K562 (cell line): ENCODE measurements around the gene ACAP2. TPM values are rescaled to one million over a fixed set of nuclear protein-coding genes. Genes with fewer than 3 reads are reported as not detected.
A peak's percentile ranks its signal among the peaks of the same experiment; 100 is the strongest.

Experiments
- ATAC-seq: fragments of 200-7000 bp; cut with Tn5 transposase; 3 replicates; pipeline ENCODE4 v1.9.1; 2020; ENCODE audit warnings: moderate library complexity
- BruUV-seq: library from RNA; stranded (reverse); fragments of 400-500 nt; replicated peaks from 2 replicates; lab custom pipeline; 2021; lab: Mats Ljungman, UMichigan
- CTCF ChIA-PET: fragments of 300-600 bp; formaldehyde crosslinking; extraction: SDS; loops from one replicate; lab custom pipeline; 2021; ENCODE audit warnings: low intra/inter-chr PET ratio; lab: Yijun Ruan, JAX
- POLR2A ChIA-PET: fragments of 300-600, 350-650 bp; sonication (Branson Sonifier 250); formaldehyde crosslinking; extraction: SDS; loops from one replicate; lab custom pipeline; 2021; ENCODE audit warnings: antibody characterized with exemption, inconsistent platforms; lab: Yijun Ruan, JAX
- DNase-seq, 4 experiments: peaks; one replicate each; pipeline versions ENCODE4 v3.0.0 to v3.0.0-alpha.2; 2011 to 2018; ENCODE audit warnings: low spot score in 3 of 4, mixed read lengths in 3 of 4; ENCODE audit errors: extremely low read depth in 1 of 4
- FAIRE-seq: peaks from 2 replicates; lab custom pipeline; 2011; peaks lifted over from hg19 to GRCh38; lab: Jason Lieb, UNC
- H2AFZ ChIP-seq: 2 replicates; pipeline ENCODE4 v1.6.0; 2011; ENCODE audit warnings: low read depth, low read length, control low read depth, inconsistent platforms
- H3K27ac ChIP-seq: fragments of 200-600 bp; 3 replicates; pipeline ENCODE4 v1.8.0; 2011; ENCODE audit warnings: low read depth, mild to moderate bottlenecking, control low read depth, inconsistent platforms, low read length, moderate library complexity, mixed read lengths; ENCODE audit errors: extremely low read depth
- H3K27me3 ChIP-seq, 2 experiments: fragments of 300-600 bp in 1 of 2; 2 replicates in 1 of 2; 3 replicates in 1 of 2; pipeline versions ENCODE4 v1.6.0 to v1.8.0; 2011; ENCODE audit warnings: inconsistent platforms in 2 of 2, low read length in 2 of 2, mild to moderate bottlenecking in 1 of 2, mixed read lengths in 1 of 2, moderate library complexity in 1 of 2; ENCODE audit not compliant: control insufficient read depth in 2 of 2, insufficient read depth in 2 of 2
- H3K36me3 ChIP-seq: fragments of 300-600 bp; 3 replicates; pipeline ENCODE4 v1.8.0; 2011; ENCODE audit warnings: mild to moderate bottlenecking, low read length, inconsistent platforms; ENCODE audit not compliant: control insufficient read depth, insufficient read depth
- H3K4me1 ChIP-seq, 2 experiments: fragments of 200-600 bp in 1 of 2; replicated peaks in 1 of 2; 2 replicates in 1 of 2; 3 replicates in 1 of 2; pipeline versions ENCODE4 v1.5.1 to v1.8.0; 2011; ENCODE audit warnings: inconsistent platforms in 2 of 2, low read length in 2 of 2, mild to moderate bottlenecking in 1 of 2, mixed read lengths in 1 of 2, moderate library complexity in 1 of 2; ENCODE audit not compliant: control insufficient read depth in 2 of 2, insufficient read depth in 2 of 2
- H3K4me2 ChIP-seq: 2 replicates; pipeline ENCODE4 v1.6.1; 2011; ENCODE audit warnings: low read length, control low read depth, inconsistent platforms, mixed read lengths; ENCODE audit not compliant: insufficient read depth
- H3K4me3 ChIP-seq: fragments of 200-600 bp; sonication (generic), shearing (Covaris generic); 2 replicates; pipeline ENCODE4 v1.5.1; 2016; ENCODE audit warnings: control low read depth, inconsistent platforms
- H3K79me2 ChIP-seq: fragments of 200-600 bp; 3 replicates; pipeline ENCODE4 v1.8.0; 2011; ENCODE audit warnings: low read length, inconsistent platforms; ENCODE audit not compliant: control insufficient read depth, insufficient read depth
- H3K9ac ChIP-seq, 2 experiments: 2 replicates each; pipeline versions ENCODE4 v1.6.0 to v1.6.1; 2011; ENCODE audit warnings: low read depth in 2 of 2, low read length in 2 of 2, control low read depth in 1 of 2, inconsistent platforms in 1 of 2, mild to moderate bottlenecking in 1 of 2, mixed read lengths in 1 of 2; ENCODE audit not compliant: insufficient read depth in 1 of 2
- H3K9me1 ChIP-seq: one replicate; pipeline ENCODE4 v1.6.0; 2011; ENCODE audit warnings: inconsistent platforms, mild to moderate bottlenecking, low read length, moderate library complexity; ENCODE audit not compliant: control insufficient read depth, insufficient read depth
- H3K9me3 ChIP-seq: replicated peaks from 2 replicates; pipeline ENCODE4 v1.5.1; 2011; ENCODE audit warnings: low read depth, low read length, inconsistent platforms; ENCODE audit not compliant: control insufficient read depth, insufficient read depth
- H4K20me1 ChIP-seq: replicated peaks from 2 replicates; pipeline ENCODE4 v1.6.1; 2011; ENCODE audit warnings: low read length, inconsistent platforms, mixed read lengths; ENCODE audit not compliant: control insufficient read depth, insufficient read depth
- MAFF ChIP-seq: IDR thresholded peaks from 2 replicates; pipeline ENCODE4 v1.6.1; 2012; ENCODE audit warnings: low read length, improper control_type of control experiment
- MAFG ChIP-seq: fragments of 450-650 bp; conservative IDR thresholded peaks from 2 replicates; pipeline ENCODE4 v1.6.1; 2016; ENCODE audit warnings: missing genetic modification characterization, missing compliant biosample characterization
- MAFK ChIP-seq: IDR thresholded peaks from 2 replicates; pipeline ENCODE4 v1.6.1; 2011; ENCODE audit warnings: low read length, improper control_type of control experiment
- NCOA2 ChIP-seq, 2 experiments: fragments of 450-650 bp; IDR thresholded peaks; 2 replicates each; pipeline ENCODE4 v1.6.1; 2018; ENCODE audit warnings: mild to moderate bottlenecking in 2 of 2, moderate library complexity in 1 of 2; ENCODE audit not compliant: partially characterized antibody in 2 of 2
- NCOA6 ChIP-seq: fragments of 450-650 bp; IDR thresholded peaks from 2 replicates; pipeline ENCODE4 v1.6.1; 2017; ENCODE audit warnings: mild to moderate bottlenecking
- SRF ChIP-seq, 2 experiments: fragments of 250-450, 450-650 bp in 1 of 2; sonication (Bioruptor Pico) in 1 of 2; sonication (generic) in 1 of 2; formaldehyde crosslinking; IDR thresholded peaks; 2 replicates each; pipeline versions ENCODE4 v1.5.0 to v1.5.1; 2020 to 2022; ENCODE audit warnings: mild to moderate bottlenecking in 1 of 2, missing genetic modification reagents in 1 of 2
- ZKSCAN1 ChIP-seq: fragments of 150-350 bp; IDR thresholded peaks from 2 replicates; pipeline ENCODE4 v1.6.1; 2016; ENCODE audit warnings: low read depth, low read length
- ZNF316 ChIP-seq: fragments of 450-650 bp; IDR thresholded peaks from 2 replicates; pipeline ENCODE4 v1.6.1; 2016
- ZNF589 ChIP-seq: fragments of 200-800 bp; sonication (Bioruptor generic); IDR thresholded peaks from 2 replicates; pipeline ENCODE4 v1.6.1; 2016; ENCODE audit warnings: low read depth, missing genetic modification characterization, missing compliant biosample characterization
- ZNF778 ChIP-seq: fragments of 450-650 bp; formaldehyde crosslinking; IDR thresholded peaks from 2 replicates; pipeline ENCODE4 v1.4.0; 2020; ENCODE audit warnings: mild to moderate bottlenecking, moderate library complexity
- WGBS: fragments of 100-300 bp; shearing (Covaris generic); methylation state at CpG from one replicate; pipeline ENCODE4 v1.1.6; 2016; ENCODE audit warnings: low coverage, mixed read lengths; ENCODE audit not compliant: insufficient coverage; ENCODE audit errors: missing lambda C conversion rate; 5-methylcytosine and 5-hydroxymethylcytosine counted together
- in situ Hi-C: fragments of 300-500 bp; cut with MboI; formaldehyde crosslinking; loops from 4 replicates; pipeline ENCODE4 v1.15.0; 2018; ENCODE audit warnings: inconsistent platforms, mixed read lengths
- intact Hi-C: fragments of 100-400 bp; cut with micrococcal nuclease; formaldehyde crosslinking; loops from 2 replicates; pipeline ENCODE4 v1.14.2; 2022
- polyA plus RNA-seq, 8 experiments: library from polyadenylated mRNA; depleted of rRNA in 4 of 8; stranded (reverse) in 5 of 8; unstranded in 3 of 8; fragments of >200 nt; fragmentation: Nextera tagmentation in 2 of 8; fragmentation: Illumina TruSeq in 1 of 8; extraction: Ambion mirVana in 2 of 8; extraction: Trizol in 1 of 8; gene quantifications; 2 replicates each; pipeline versions ENCODE4 v1.2.1 to v1.2.3, GENCODE V29; 2011 to 2014; ENCODE audit warnings: inconsistent platforms in 1 of 8, missing spikeins in 1 of 8
- total RNA-seq, 7 experiments: library from RNA; depleted of rRNA in 6 of 7; stranded (reverse); fragments of >200 nt in 6 of 7; fragmentation: Illumina TruSeq in 2 of 7; extraction: Trizol in 2 of 7; gene quantifications; 2 replicates each; pipeline versions ENCODE4 v1.2.1 to v1.2.3, GENCODE V29; 2011 to 2021; ENCODE audit warnings: low replicate concordance in 1 of 7
- TF ChIP-seq, protein P1 (sequence below): fragments of 200-800 bp; sonication (Bioruptor generic); IDR thresholded peaks from 2 replicates; pipeline ENCODE4 v1.6.1; 2017; ENCODE audit warnings: missing genetic modification characterization, missing compliant biosample characterization
- TF ChIP-seq, protein P2 (sequence below): fragments of 450-650 bp; IDR thresholded peaks from 2 replicates; pipeline ENCODE4 v1.6.1; 2016; ENCODE audit warnings: borderline replicate concordance
- TF ChIP-seq, protein P3 (sequence below): fragments of 250-450 bp; sonication (Bioruptor Pico); IDR thresholded peaks from 2 replicates; pipeline ENCODE4 v1.5.1; 2021; ENCODE audit warnings: mild to moderate bottlenecking
- TF ChIP-seq, protein P4 (sequence below): fragments of 250-450 bp; sonication (Bioruptor Pico); IDR thresholded peaks from 2 replicates; pipeline ENCODE4 v1.5.0; 2021

Gene ACAP2
- total and polyA plus RNA-seq, 9 of the 15 experiments (the other 6 are each of a cell fraction or from before 2014, with no cell fraction given) = 10.6 to 52.7 (median 34.4) TPM

DNA sequence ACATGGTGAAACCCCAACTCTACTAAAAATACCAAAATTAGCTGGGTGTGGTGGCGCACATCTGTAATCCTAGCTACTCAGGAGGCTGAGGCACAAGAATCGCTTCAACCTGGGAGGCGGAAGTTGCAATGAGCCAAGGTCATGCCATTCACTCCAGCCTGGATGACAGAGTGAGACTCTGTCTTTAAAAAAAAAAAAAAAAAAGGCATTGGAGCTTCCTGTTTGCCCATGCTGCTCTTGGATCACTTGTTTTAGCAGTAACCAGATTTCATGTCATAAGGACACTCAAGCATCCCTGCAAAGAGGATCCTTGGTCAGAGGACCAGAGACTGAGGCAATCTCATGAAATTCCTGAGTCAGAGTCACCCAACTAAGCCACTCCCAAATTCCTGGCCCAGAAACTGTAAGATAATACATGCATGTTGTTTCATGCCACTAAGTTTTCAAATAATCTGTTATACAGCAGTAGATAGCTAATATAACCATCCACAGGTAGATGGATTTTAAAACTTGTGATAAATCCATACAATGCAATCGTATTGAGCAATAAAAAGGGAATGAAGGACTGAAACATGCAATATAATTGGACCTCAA lies 89.8 kb downstream of the ACAP2 start (continued):
- TF ChIP-seq, protein P1, sequence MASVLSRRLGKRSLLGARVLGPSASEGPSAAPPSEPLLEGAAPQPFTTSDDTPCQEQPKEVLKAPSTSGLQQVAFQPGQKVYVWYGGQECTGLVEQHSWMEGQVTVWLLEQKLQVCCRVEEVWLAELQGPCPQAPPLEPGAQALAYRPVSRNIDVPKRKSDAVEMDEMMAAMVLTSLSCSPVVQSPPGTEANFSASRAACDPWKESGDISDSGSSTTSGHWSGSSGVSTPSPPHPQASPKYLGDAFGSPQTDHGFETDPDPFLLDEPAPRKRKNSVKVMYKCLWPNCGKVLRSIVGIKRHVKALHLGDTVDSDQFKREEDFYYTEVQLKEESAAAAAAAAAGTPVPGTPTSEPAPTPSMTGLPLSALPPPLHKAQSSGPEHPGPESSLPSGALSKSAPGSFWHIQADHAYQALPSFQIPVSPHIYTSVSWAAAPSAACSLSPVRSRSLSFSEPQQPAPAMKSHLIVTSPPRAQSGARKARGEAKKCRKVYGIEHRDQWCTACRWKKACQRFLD (CRISPR knock-in tag) = peak; percentile 69; the same call in 1 of the 2 replicates
- no peak for TF ChIP-seq ZKSCAN1
- TF ChIP-seq, protein P2, sequence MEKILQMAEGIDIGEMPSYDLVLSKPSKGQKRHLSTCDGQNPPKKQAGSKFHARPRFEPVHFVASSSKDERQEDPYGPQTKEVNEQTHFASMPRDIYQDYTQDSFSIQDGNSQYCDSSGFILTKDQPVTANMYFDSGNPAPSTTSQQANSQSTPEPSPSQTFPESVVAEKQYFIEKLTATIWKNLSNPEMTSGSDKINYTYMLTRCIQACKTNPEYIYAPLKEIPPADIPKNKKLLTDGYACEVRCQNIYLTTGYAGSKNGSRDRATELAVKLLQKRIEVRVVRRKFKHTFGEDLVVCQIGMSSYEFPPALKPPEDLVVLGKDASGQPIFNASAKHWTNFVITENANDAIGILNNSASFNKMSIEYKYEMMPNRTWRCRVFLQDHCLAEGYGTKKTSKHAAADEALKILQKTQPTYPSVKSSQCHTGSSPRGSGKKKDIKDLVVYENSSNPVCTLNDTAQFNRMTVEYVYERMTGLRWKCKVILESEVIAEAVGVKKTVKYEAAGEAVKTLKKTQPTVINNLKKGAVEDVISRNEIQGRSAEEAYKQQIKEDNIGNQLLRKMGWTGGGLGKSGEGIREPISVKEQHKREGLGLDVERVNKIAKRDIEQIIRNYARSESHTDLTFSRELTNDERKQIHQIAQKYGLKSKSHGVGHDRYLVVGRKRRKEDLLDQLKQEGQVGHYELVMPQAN = no peak
- TF ChIP-seq ZNF589 (CRISPR knock-in tag) = peak; percentile 95
- no peak for TF ChIP-seq MAFG

DNA sequence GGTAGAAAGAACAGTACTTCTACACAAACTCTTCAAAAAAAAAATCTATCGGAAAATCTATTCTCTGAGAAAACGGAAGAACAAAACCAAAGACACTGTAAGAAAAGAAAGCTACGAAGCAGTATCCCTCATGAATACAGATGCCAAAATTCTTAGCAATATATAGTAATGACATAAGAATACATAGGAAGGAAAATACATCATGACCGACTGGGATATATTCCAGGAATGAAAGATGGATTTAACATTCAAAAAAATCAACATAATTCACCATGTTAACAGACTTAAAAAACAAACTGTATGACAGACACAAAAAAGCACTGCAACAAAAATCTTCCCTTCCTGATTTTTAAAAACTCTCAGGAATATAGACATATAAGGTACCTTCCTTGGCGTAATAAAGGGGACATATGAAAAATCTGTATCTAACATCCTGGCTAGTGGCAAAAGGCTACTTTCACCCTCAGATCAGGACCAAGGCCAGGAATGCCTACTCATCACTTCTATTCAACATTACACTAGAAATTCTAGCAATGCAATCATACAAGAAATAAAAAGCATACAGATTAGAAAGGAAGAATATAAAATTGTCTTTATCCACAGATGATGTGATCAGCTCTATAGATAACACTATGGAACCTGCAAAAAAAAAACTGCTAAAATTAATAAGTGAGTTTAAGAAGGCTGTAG lies 94.2 kb downstream of the ACAP2 start:
- Histone ChIP-seq H3K4me2 (no peak overlapping the region), H2AFZ (no peak overlapping the region), H3K36me3 (peaks cover 2% of the 10 kb centered on the region; the same call in 1 of the 3 replicates), H3K9me3 (no peaks in the 10 kb centered on the region), H3K27ac (no peak overlapping the region), H3K27me3 (no peaks in the 10 kb centered on the region), H4K20me1 (no peaks in the 10 kb centered on the region), H3K9me1 (no peaks in the 10 kb centered on the region), H3K4me1 (peaks cover 3 to 12% of the 10 kb centered on the region in 2 experiments; a peak in 2 of 5 replicates), H3K79me2 (peaks cover 11% of the 10 kb centered on the region), H3K9ac (no peak overlapping the region), H3K4me3 (no peak overlapping the region)
- no TSS peak for BruUV-seq
- no peak for ATAC-seq
- in situ Hi-C loops = no loop called here
- ChIA-PET CTCF (no interaction called here), POLR2A (interaction anchor here (0.5 kb wide), 1 partner anchor 43 kb away, joined by 3 read pairs; no protein-coding TSS in a partner anchor)
- WGBS = 87% methylated on average over 5 of the region's 5 CpGs
- intact Hi-C loops = no loop called here
- FAIRE-seq = no peak
- no peak for DNase-seq
- TF ChIP-seq, protein P3, sequence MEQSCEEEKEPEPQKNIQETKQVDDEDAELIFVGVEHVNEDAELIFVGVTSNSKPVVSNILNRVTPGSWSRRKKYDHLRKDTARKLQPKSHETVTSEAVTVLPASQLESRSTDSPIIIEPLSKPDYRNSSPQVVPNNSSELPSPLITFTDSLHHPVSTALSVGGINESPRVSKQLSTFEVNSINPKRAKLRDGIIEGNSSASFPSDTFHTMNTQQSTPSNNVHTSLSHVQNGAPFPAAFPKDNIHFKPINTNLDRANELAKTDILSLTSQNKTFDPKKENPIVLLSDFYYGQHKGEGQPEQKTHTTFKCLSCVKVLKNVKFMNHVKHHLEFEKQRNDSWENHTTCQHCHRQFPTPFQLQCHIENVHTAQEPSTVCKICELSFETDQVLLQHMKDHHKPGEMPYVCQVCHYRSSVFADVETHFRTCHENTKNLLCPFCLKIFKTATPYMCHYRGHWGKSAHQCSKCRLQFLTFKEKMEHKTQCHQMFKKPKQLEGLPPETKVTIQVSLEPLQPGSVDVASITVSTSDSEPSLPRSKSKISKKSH (CRISPR knock-in tag) = no peak
- TF ChIP-seq SRF (CRISPR knock-in tag; IDR thresholded peaks at IDR 0.05) = no peak
- peak; percentile 71 for TF ChIP-seq ZNF316
- TF ChIP-seq MAFF = peak; percentile 13; the same call in 1 of the 2 replicates
- TF ChIP-seq, protein P4, sequence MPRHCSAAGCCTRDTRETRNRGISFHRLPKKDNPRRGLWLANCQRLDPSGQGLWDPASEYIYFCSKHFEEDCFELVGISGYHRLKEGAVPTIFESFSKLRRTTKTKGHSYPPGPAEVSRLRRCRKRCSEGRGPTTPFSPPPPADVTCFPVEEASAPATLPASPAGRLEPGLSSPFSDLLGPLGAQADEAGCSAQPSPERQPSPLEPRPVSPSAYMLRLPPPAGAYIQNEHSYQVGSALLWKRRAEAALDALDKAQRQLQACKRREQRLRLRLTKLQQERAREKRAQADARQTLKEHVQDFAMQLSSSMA (CRISPR knock-in tag) = no peak
- TF ChIP-seq MAFG = peak; percentile 31; the same call in 1 of the 2 replicates
- peak; percentile 46; the same call in 1 of the 2 replicates for TF ChIP-seq MAFK
- TF ChIP-seq ZNF778 = no peak
- no peak for TF ChIP-seq NCOA6
- TF ChIP-seq NCOA2 (IDR thresholded peaks at IDR 0.05; ENCODE audit: partially characterized antibody in 2 of 2) = no peak
